Measurements from ENCODE around the gene CCNB3. TPM values are rescaled to one million over a fixed set of nuclear protein-coding genes. Genes with fewer than 3 reads are reported as not detected.

CCNB3 gene
- total and polyA plus RNA-seq, 2 of the 4 experiments (the other 2 are of a cell fraction) = 0.09 to 0.18 TPM

- Histone ChIP-seq H3K23ac (ENCODE audit: low read depth, low read length) (no peak overlapping the region), H4K91ac (ENCODE audit: insufficient read depth, low read depth, low read length) (no peak overlapping the region), H3K4me2 (ENCODE audit: low read depth, low read length) (no peak overlapping the region), H2AK9ac (replicated peaks; ENCODE audit: low read depth, low read length, poor library complexity) (no peak overlapping the region), H4K5ac (ENCODE audit: low read depth, low read length) (no peak overlapping the region), H2BK20ac (ENCODE audit: low read depth, low read length) (no peak overlapping the region), H2AFZ (replicated peaks; ENCODE audit: low read length, poor library complexity) (no peak overlapping the region), H2BK15ac (ENCODE audit: low read depth, low read length) (no peak overlapping the region), H3K27ac (ENCODE audit: insufficient read depth, low read length) (no peak overlapping the region), H3K4me1 (ENCODE audit: control insufficient read depth, insufficient read depth, low read length) (no peaks in the 10 kb centered on the region), H3K56ac (ENCODE audit: extremely low read depth, insufficient read depth, low read length) (no peak overlapping the region), H3K9ac (ENCODE audit: low read depth, low read length) (no peak overlapping the region), H3K4ac (ENCODE audit: low read depth, low read length) (no peak overlapping the region), H3K18ac (ENCODE audit: low read depth, low read length) (no peak overlapping the region), H2AK5ac (ENCODE audit: low read depth, low read length) (no peak overlapping the region), H4K8ac (ENCODE audit: low read depth in 2 of 2, low read length in 2 of 2) (no peak overlapping the region), H3K9me3 (ENCODE audit: control insufficient read depth, insufficient read depth, low read length) (no peaks in the 10 kb centered on the region), H3K9me1 (ENCODE audit: insufficient read depth, low read length) (no peaks in the 10 kb centered on the region), H4K20me1 (ENCODE audit: insufficient read depth, low read length) (no peaks in the 10 kb centered on the region), H2BK5ac (ENCODE audit: low read depth, low read length, poor library complexity, severe bottlenecking) (no peak overlapping the region), H3K27me3 (ENCODE audit: control insufficient read depth, insufficient read depth, low read length) (no peaks in the 10 kb centered on the region; the same call in 1 of the 2 replicates), H3K36me3 (ENCODE audit: control insufficient read depth, insufficient read depth, low read length) (no peaks in the 10 kb centered on the region), H3K4me3 (ENCODE audit: insufficient read depth, low read depth, low read length) (no peak overlapping the region), H3K79me1 (ENCODE audit: low read depth in 1 of 2, low read length in 2 of 2) (no peaks in the 10 kb centered on the region), H3K14ac (replicated peaks; ENCODE audit: low read depth, low read length) (no peak overlapping the region), H2BK120ac (ENCODE audit: low read depth, low read length) (no peak overlapping the region)
- in situ Hi-C loops (cut with MboI; ENCODE audit: low sequenced_read_pairs) (no loop called here), intact Hi-C loops (cut with micrococcal nuclease) (no loop called here), dilution Hi-C loops (cut with HindIII; ENCODE audit: low sequenced_read_pairs, unreplicated experiment) (no loop called here)
- no peak for TF ChIP-seq FOS (IDR thresholded peaks at IDR 0.05; ENCODE audit: low read depth, low read length)
- TF ChIP-seq MAZ (IDR thresholded peaks at IDR 0.05; ENCODE audit: borderline replicate concordance, low read depth, low read length) = no peak
- TF ChIP-seq RCOR1 (IDR thresholded peaks at IDR 0.05; ENCODE audit: insufficient replicate concordance, low read length) = no peak
- no peak for TF ChIP-seq USF2 (IDR thresholded peaks at IDR 0.05; ENCODE audit: low read depth, low read length)
- no peak for TF ChIP-seq CHD1 (IDR thresholded peaks at IDR 0.05; ENCODE audit: low read depth, low read length)
- no peak for TF ChIP-seq CTCF (conservative IDR thresholded peaks at IDR 0.05; ENCODE audit: low read depth, low read length)
- TF ChIP-seq NFE2L2 (IDR thresholded peaks at IDR 0.05; ENCODE audit: low read depth, low read length) = no peak
- TF ChIP-seq MXI1 (IDR thresholded peaks at IDR 0.05; ENCODE audit: borderline replicate concordance, low read depth, low read length) = no peak
- TF ChIP-seq MAFK (IDR thresholded peaks at IDR 0.05; ENCODE audit: low read depth, low read length) = no peak
- TF ChIP-seq SMC3 (IDR thresholded peaks at IDR 0.05; ENCODE audit: low read depth, low read length) = no peak
- no peak for TF ChIP-seq ELK1 (IDR thresholded peaks at IDR 0.05; ENCODE audit: borderline replicate concordance, low read depth, low read length)
- TF ChIP-seq CEBPB (IDR thresholded peaks at IDR 0.05; ENCODE audit: low read depth, low read length) = no peak
- TF ChIP-seq RAD21 (IDR thresholded peaks at IDR 0.05; ENCODE audit: low read length) = no peak
- TF ChIP-seq POLR2A (IDR thresholded peaks at IDR 0.05; ENCODE audit: low read depth, low read length) = no peak
- TF ChIP-seq BHLHE40 (IDR thresholded peaks at IDR 0.05; ENCODE audit: low read depth, low read length) = no peak
- TF ChIP-seq RFX5 (IDR thresholded peaks at IDR 0.05; ENCODE audit: low read depth, low read length) = no peak
- ChIA-PET CTCF (interaction anchor here (0.5 kb wide), 1 partner anchor 27 kb away, joined by 3 read pairs; no protein-coding TSS in a partner anchor), POLR2A (ENCODE audit: unreplicated experiment) (no interaction called here)
- no TSS peak for BruUV-seq (replicated peaks)
- no CpG with 5 or more reads among the region's 8 CpGs for WGBS, 2 experiments (ENCODE audit: extremely low coverage in 2 of 2, insufficient read length in 1 of 2)
- peak; percentile 4 for DNase-seq
- ATAC-seq (ENCODE audit: low read depth) = no peak
These were observed 6.9 kb downstream of the CCNB3 start for GRCh38 chrX:50211510-50211909.
